IMR-90 (cell line): ENCODE data around the gene TMEM212. TPM values are rescaled to one million over a fixed set of nuclear protein-coding genes. Genes with fewer than 3 reads are reported as not detected.

Source experiments
- ATAC-seq: fragments of 200-7000 bp; cut with Tn5 transposase; 2 replicates; pipeline ENCODE4 v1.9.1; 2020; ENCODE audit warnings: low read depth, mild to moderate bottlenecking, moderate library complexity
- BruUV-seq: library from RNA; stranded (reverse); fragments of 400-500 nt; replicated peaks from 2 replicates; lab custom pipeline; 2021; lab: Mats Ljungman, UMichigan
- CTCF ChIA-PET: fragments of 300-600 bp; formaldehyde crosslinking; extraction: SDS; loops from one replicate; lab custom pipeline; 2021; ENCODE audit warnings: antibody characterized with exemption; lab: Yijun Ruan, JAX
- POLR2A ChIA-PET: fragments of 300-600 bp; sonication (Branson Sonifier 250); formaldehyde crosslinking; loops from one replicate; lab custom pipeline; 2022; ENCODE audit warnings: antibody characterized with exemption; ENCODE audit not compliant: unreplicated experiment; lab: Charles Lee
- DNase-seq: peaks from one replicate; pipeline ENCODE4 v3.0.0; 2013
- H2AFZ ChIP-seq: replicated peaks from 2 replicates; pipeline ENCODE3; 2013; ENCODE audit warnings: low read length, mild to moderate bottlenecking; ENCODE audit not compliant: poor library complexity
- H2AK5ac ChIP-seq: 2 replicates; pipeline ENCODE4 v1.6.1; 2013; ENCODE audit warnings: low read depth, low read length, inconsistent platforms
- H2AK9ac ChIP-seq: replicated peaks from 2 replicates; pipeline ENCODE3; 2013; ENCODE audit warnings: mild to moderate bottlenecking, low read depth, low read length, moderate library complexity; ENCODE audit not compliant: poor library complexity
- H2BK120ac ChIP-seq: 2 replicates; pipeline ENCODE4 v1.6.1; 2013; ENCODE audit warnings: low read depth, low read length, inconsistent platforms
- H2BK15ac ChIP-seq: 3 replicates; pipeline ENCODE4 v1.6.1; 2013; ENCODE audit warnings: low read depth, low read length, inconsistent platforms
- H2BK20ac ChIP-seq: 2 replicates; pipeline ENCODE4 v1.6.1; 2013; ENCODE audit warnings: low read depth, mild to moderate bottlenecking, inconsistent platforms, low read length, moderate library complexity
- H2BK5ac ChIP-seq: 2 replicates; pipeline ENCODE4 v1.6.1; 2013; ENCODE audit warnings: mild to moderate bottlenecking, low read depth, low read length, inconsistent platforms; ENCODE audit not compliant: poor library complexity, severe bottlenecking
- H3K14ac ChIP-seq: replicated peaks from 2 replicates; pipeline ENCODE4 v1.6.1; 2013; ENCODE audit warnings: low read depth, low read length, inconsistent platforms
- H3K18ac ChIP-seq: 2 replicates; pipeline ENCODE4 v1.6.1; 2013; ENCODE audit warnings: low read depth, low read length, control low read depth
- H3K23ac ChIP-seq: 2 replicates; pipeline ENCODE4 v1.6.1; 2013; ENCODE audit warnings: low read depth, low read length, inconsistent platforms
- H3K27ac ChIP-seq: 2 replicates; pipeline ENCODE4 v1.5.1; 2013; ENCODE audit warnings: mild to moderate bottlenecking, control low read depth, low read length; ENCODE audit not compliant: insufficient read depth
- H3K27me3 ChIP-seq: 2 replicates; pipeline ENCODE4 v1.6.1; 2013; ENCODE audit warnings: low read length; ENCODE audit not compliant: control insufficient read depth, insufficient read depth
- H3K36me3 ChIP-seq: 2 replicates; pipeline ENCODE4 v1.6.1; 2013; ENCODE audit warnings: low read length, mixed read lengths; ENCODE audit not compliant: control insufficient read depth, insufficient read depth
- H3K4ac ChIP-seq: 2 replicates; pipeline ENCODE4 v1.6.1; 2013; ENCODE audit warnings: low read depth, low read length, inconsistent platforms
- H3K4me1 ChIP-seq: 2 replicates; pipeline ENCODE4 v1.6.1; 2013; ENCODE audit warnings: low read length, mixed read lengths; ENCODE audit not compliant: control insufficient read depth, insufficient read depth
- H3K4me2 ChIP-seq: 2 replicates; pipeline ENCODE4 v1.6.1; 2013; ENCODE audit warnings: low read depth, mild to moderate bottlenecking, control low read depth, low read length, moderate library complexity
- H3K4me3 ChIP-seq: 2 replicates; pipeline ENCODE4 v1.5.1; 2013; ENCODE audit warnings: low read depth, mild to moderate bottlenecking, control low read depth, low read length, moderate library complexity; ENCODE audit not compliant: insufficient read depth
- H3K56ac ChIP-seq: 2 replicates; pipeline ENCODE4 v1.6.1; 2013; ENCODE audit warnings: low read length, inconsistent platforms; ENCODE audit not compliant: insufficient read depth; ENCODE audit errors: extremely low read depth
- H3K79me1 ChIP-seq, 2 experiments: 2 replicates each; pipeline ENCODE4 v1.6.1; 2013; ENCODE audit warnings: low read length in 2 of 2, inconsistent platforms in 1 of 2, low read depth in 1 of 2
- H3K9ac ChIP-seq: 2 replicates; pipeline ENCODE4 v1.6.1; 2013; ENCODE audit warnings: low read depth, low read length, control low read depth
- H3K9me1 ChIP-seq: 2 replicates; pipeline ENCODE4 v1.6.1; 2013; ENCODE audit warnings: low read length, inconsistent platforms; ENCODE audit not compliant: insufficient read depth
- H3K9me3 ChIP-seq: 2 replicates; pipeline ENCODE4 v1.6.1; 2013; ENCODE audit warnings: low read length; ENCODE audit not compliant: control insufficient read depth, insufficient read depth
- H4K20me1 ChIP-seq: 2 replicates; pipeline ENCODE4 v1.6.1; 2013; ENCODE audit warnings: low read length, inconsistent platforms; ENCODE audit not compliant: insufficient read depth
- H4K5ac ChIP-seq: 2 replicates; pipeline ENCODE4 v1.6.1; 2013; ENCODE audit warnings: mild to moderate bottlenecking, low read depth, low read length, control low read depth
- H4K8ac ChIP-seq, 2 experiments: 2 replicates each; pipeline ENCODE4 v1.6.1; 2013; ENCODE audit warnings: low read depth in 2 of 2, low read length in 2 of 2, control low read depth in 1 of 2, inconsistent platforms in 1 of 2
- H4K91ac ChIP-seq: 2 replicates; pipeline ENCODE4 v1.6.1; 2013; ENCODE audit warnings: low read depth, low read length, inconsistent platforms; ENCODE audit not compliant: insufficient read depth
- BHLHE40 ChIP-seq: fragments of 150-350 bp; IDR thresholded peaks from 2 replicates; pipeline ENCODE4 v1.6.1; 2016; ENCODE audit warnings: mild to moderate bottlenecking, low read depth, low read length
- CEBPB ChIP-seq: IDR thresholded peaks from 2 replicates; pipeline ENCODE4 v1.6.1; 2012; ENCODE audit warnings: low read depth, low read length, improper control_type of control experiment
- CHD1 ChIP-seq: IDR thresholded peaks from 2 replicates; pipeline ENCODE4 v1.6.1; 2012; ENCODE audit warnings: low read depth, low read length, improper control_type of control experiment
- FOS ChIP-seq: fragments of 150-350 bp; IDR thresholded peaks from 2 replicates; pipeline ENCODE4 v1.6.1; 2016; ENCODE audit warnings: low read depth, low read length
- MAFK ChIP-seq: IDR thresholded peaks from 2 replicates; pipeline ENCODE4 v1.6.1; 2012; ENCODE audit warnings: low read depth, low read length, improper control_type of control experiment
- MAZ ChIP-seq: IDR thresholded peaks from 2 replicates; pipeline ENCODE4 v1.6.1; 2012; ENCODE audit warnings: low read depth, mild to moderate bottlenecking, low read length, improper control_type of control experiment, moderate library complexity, borderline replicate concordance
- MXI1 ChIP-seq: IDR thresholded peaks from 2 replicates; pipeline ENCODE4 v1.6.1; 2012; ENCODE audit warnings: low read depth, mild to moderate bottlenecking, low read length, moderate library complexity, borderline replicate concordance
- NFE2L2 ChIP-seq: fragments of 150-350 bp; IDR thresholded peaks from 2 replicates; pipeline ENCODE4 v1.6.1; 2016; ENCODE audit warnings: low read depth, mild to moderate bottlenecking, low read length
- POLR2A ChIP-seq: IDR thresholded peaks from 2 replicates; pipeline ENCODE4 v1.6.1; 2012; ENCODE audit warnings: mild to moderate bottlenecking, low read depth, low read length
- RAD21 ChIP-seq: IDR thresholded peaks from 2 replicates; pipeline ENCODE4 v1.6.1; 2012; ENCODE audit warnings: low read length, improper control_type of control experiment
- RCOR1 ChIP-seq: IDR thresholded peaks from 2 replicates; pipeline ENCODE4 v1.6.1; 2012; ENCODE audit warnings: mild to moderate bottlenecking, low read length, improper control_type of control experiment; ENCODE audit not compliant: insufficient replicate concordance
- RFX5 ChIP-seq: IDR thresholded peaks from 2 replicates; pipeline ENCODE4 v1.8.0; 2012; ENCODE audit warnings: low read depth, mild to moderate bottlenecking, low read length, moderate library complexity
- SMC3 ChIP-seq: fragments of 150-350 bp; IDR thresholded peaks from 2 replicates; pipeline ENCODE4 v1.6.1; 2016; ENCODE audit warnings: low read depth, mild to moderate bottlenecking, antibody characterized with exemption, low read length, moderate library complexity
- WGBS, 2 experiments: methylation state at CpG; one replicate each; pipeline versions ENCODE4 v1.1.5 to v1.1.7; 2013; ENCODE audit warnings: missing lambda C conversion rate in 2 of 2; ENCODE audit not compliant: insufficient read length in 1 of 2; ENCODE audit errors: extremely low coverage in 2 of 2; 5-methylcytosine and 5-hydroxymethylcytosine counted together
- dilution Hi-C: fragments of 300-500 bp; cut with HindIII; formaldehyde crosslinking; loops from one replicate; pipeline ENCODE4 v1.14.3; 2018; ENCODE audit warnings: low sequenced_read_pairs; ENCODE audit not compliant: unreplicated experiment
- in situ Hi-C: fragments of 300-500 bp; cut with MboI; formaldehyde crosslinking; loops from 3 replicates; pipeline ENCODE4 v1.14.3; 2019; ENCODE audit warnings: low sequenced_read_pairs, inconsistent platforms, mixed read lengths
- intact Hi-C: fragments of 100-400 bp; cut with micrococcal nuclease; formaldehyde crosslinking; loops from 2 replicates; pipeline ENCODE4 v1.10.0; 2022
- polyA plus RNA-seq, 3 experiments: library from polyadenylated mRNA; depleted of rRNA; stranded (reverse); fragments of >200 nt; gene quantifications; 2 replicates each; pipeline ENCODE4 v1.2.3, GENCODE V29; 2012; ENCODE audit warnings: low replicate concordance in 1 of 3
- total RNA-seq: library from RNA; depleted of rRNA; stranded (reverse); fragments of >200 nt; gene quantifications from 2 replicates; pipeline ENCODE4 v1.2.3, GENCODE V29; 2012
- TF ChIP-seq, protein P1 (sequence below): conservative IDR thresholded peaks from 2 replicates; pipeline ENCODE4 v1.5.1; 2012; ENCODE audit warnings: mild to moderate bottlenecking, low read depth, low read length, improper control_type of control experiment
- TF ChIP-seq, protein P2 (sequence below): fragments of 150-350 bp; IDR thresholded peaks from 2 replicates; pipeline ENCODE4 v1.6.1; 2017; ENCODE audit warnings: mild to moderate bottlenecking, antibody characterized with exemption, low read length, low read depth
- TF ChIP-seq, protein P3 (sequence below): fragments of 150-350 bp; IDR thresholded peaks from 2 replicates; pipeline ENCODE4 v1.6.1; 2016; ENCODE audit warnings: low read depth, mild to moderate bottlenecking, low read length, moderate library complexity, borderline replicate concordance

TMEM212 gene
- total and polyA plus RNA-seq, 2 of the 4 experiments (the other 2 are of a cell fraction): not detected

- DNase-seq (no peak), ATAC-seq (no peak)
- H2BK5ac ChIP-seq: no peak overlapping the region
- no peak overlapping the region for H2AFZ ChIP-seq
- H4K5ac ChIP-seq: peak overlapping the region; percentile 9; the same call in 1 of the 2 replicates
- H3K14ac ChIP-seq: no peak overlapping the region
- TF ChIP-seq MAFK (no peak), FOS (no peak), CEBPB (no peak), MXI1 (no peak), NFE2L2 (no peak), CHD1 (no peak), POLR2A (no peak), RFX5 (no peak), MAZ (no peak), SMC3 (no peak), BHLHE40 (no peak), RAD21 (no peak), RCOR1 (no peak)
- TF ChIP-seq, protein P1, sequence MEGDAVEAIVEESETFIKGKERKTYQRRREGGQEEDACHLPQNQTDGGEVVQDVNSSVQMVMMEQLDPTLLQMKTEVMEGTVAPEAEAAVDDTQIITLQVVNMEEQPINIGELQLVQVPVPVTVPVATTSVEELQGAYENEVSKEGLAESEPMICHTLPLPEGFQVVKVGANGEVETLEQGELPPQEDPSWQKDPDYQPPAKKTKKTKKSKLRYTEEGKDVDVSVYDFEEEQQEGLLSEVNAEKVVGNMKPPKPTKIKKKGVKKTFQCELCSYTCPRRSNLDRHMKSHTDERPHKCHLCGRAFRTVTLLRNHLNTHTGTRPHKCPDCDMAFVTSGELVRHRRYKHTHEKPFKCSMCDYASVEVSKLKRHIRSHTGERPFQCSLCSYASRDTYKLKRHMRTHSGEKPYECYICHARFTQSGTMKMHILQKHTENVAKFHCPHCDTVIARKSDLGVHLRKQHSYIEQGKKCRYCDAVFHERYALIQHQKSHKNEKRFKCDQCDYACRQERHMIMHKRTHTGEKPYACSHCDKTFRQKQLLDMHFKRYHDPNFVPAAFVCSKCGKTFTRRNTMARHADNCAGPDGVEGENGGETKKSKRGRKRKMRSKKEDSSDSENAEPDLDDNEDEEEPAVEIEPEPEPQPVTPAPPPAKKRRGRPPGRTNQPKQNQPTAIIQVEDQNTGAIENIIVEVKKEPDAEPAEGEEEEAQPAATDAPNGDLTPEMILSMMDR: no peak
- TF ChIP-seq, protein P2, sequence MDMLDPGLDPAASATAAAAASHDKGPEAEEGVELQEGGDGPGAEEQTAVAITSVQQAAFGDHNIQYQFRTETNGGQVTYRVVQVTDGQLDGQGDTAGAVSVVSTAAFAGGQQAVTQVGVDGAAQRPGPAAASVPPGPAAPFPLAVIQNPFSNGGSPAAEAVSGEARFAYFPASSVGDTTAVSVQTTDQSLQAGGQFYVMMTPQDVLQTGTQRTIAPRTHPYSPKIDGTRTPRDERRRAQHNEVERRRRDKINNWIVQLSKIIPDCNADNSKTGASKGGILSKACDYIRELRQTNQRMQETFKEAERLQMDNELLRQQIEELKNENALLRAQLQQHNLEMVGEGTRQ: no peak
- TF ChIP-seq, protein P3, sequence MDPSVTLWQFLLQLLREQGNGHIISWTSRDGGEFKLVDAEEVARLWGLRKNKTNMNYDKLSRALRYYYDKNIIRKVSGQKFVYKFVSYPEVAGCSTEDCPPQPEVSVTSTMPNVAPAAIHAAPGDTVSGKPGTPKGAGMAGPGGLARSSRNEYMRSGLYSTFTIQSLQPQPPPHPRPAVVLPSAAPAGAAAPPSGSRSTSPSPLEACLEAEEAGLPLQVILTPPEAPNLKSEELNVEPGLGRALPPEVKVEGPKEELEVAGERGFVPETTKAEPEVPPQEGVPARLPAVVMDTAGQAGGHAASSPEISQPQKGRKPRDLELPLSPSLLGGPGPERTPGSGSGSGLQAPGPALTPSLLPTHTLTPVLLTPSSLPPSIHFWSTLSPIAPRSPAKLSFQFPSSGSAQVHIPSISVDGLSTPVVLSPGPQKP: no peak
- H3K79me1 ChIP-seq: no peaks in the 10 kb centered on the region
- no peak overlapping the region for H2BK20ac ChIP-seq
- H3K4ac ChIP-seq: no peak overlapping the region
- in situ Hi-C loops (no loop called here), dilution Hi-C loops (no loop called here), intact Hi-C loops (no loop called here)
- ChIA-PET POLR2A (no interaction called here), CTCF (no interaction called here)
- peaks cover 6% of the 10 kb centered on the region for H3K4me1 ChIP-seq
- H3K9me3 ChIP-seq: no peaks in the 10 kb centered on the region
- no peaks in the 10 kb centered on the region for H3K36me3 ChIP-seq
- H3K9ac ChIP-seq: no peak overlapping the region
- H3K4me2 ChIP-seq: no peak overlapping the region
- no peaks in the 10 kb centered on the region for H4K20me1 ChIP-seq
- no TSS peak for BruUV-seq
- no peak overlapping the region for H4K91ac ChIP-seq
- no peak overlapping the region for H3K23ac ChIP-seq
- no peak overlapping the region for H2BK15ac ChIP-seq
- H3K56ac ChIP-seq: no peak overlapping the region
- H2AK5ac ChIP-seq: no peak overlapping the region
- H4K8ac ChIP-seq: no peak overlapping the region
- H3K27ac ChIP-seq: no peak overlapping the region
- H2AK9ac ChIP-seq: no peak overlapping the region
- H3K4me3 ChIP-seq: no peak overlapping the region
- H2BK120ac ChIP-seq: no peak overlapping the region
- no peaks in the 10 kb centered on the region for H3K27me3 ChIP-seq
- WGBS, 2 experiments: 38% methylated on average over 1 of the region's 3 CpGs; no CpG with 5 or more reads in 1 of the 2 experiments
- no peaks in the 10 kb centered on the region for H3K9me1 ChIP-seq
- peak overlapping the region; percentile 44; the same call in 1 of the 2 replicates for H3K18ac ChIP-seq
These were observed 22.1 kb upstream of the TMEM212 start for GRCh38 chr3:171821044-171821443.
